Skeletal muscle cell (primary cell): ENCODE results near the gene TTC34.
"Not testable (repeated sequence)": the region's sequence is repeated elsewhere in the genome, so short reads cannot be mapped to it uniquely, and the experiment has no call there.

Experiments
- DNase-seq: peaks from one replicate; pipeline ENCODE4 v3.0.0-alpha.2; 2010; ENCODE audit warnings: low read depth
- H3K4me3 ChIP-seq: 2 replicates; pipeline ENCODE4 v1.5.1; 2011; ENCODE audit warnings: low read depth, mild to moderate bottlenecking, control low read depth, low read length, moderate library complexity

Gene TTC34

GRCh38 chr1:2801046-2801445, 447 bp downstream of the TTC34 start:
- no peak overlapping the region for H3K4me3 ChIP-seq
- DNase-seq: no peak

GRCh38 chr1:2800664-2801045, 838 bp downstream of the TTC34 start:
- no peak overlapping the region for H3K4me3 ChIP-seq
- DNase-seq: no peak

GRCh38 chr1:2799811-2800663, 1.5 kb downstream of the TTC34 start:
- no peak for DNase-seq
- no peak overlapping the region for H3K4me3 ChIP-seq

- DNase-seq, H3K4me3 ChIP-seq: not testable (repeated sequence)
Observed at GRCh38 chr1:2798958-2799357, 2.5 kb downstream of the TTC34 start.

GRCh38 chr1:2797741-2798016, 3.8 kb downstream of the TTC34 start:
- DNase-seq: no peak
- no peak overlapping the region for H3K4me3 ChIP-seq

GRCh38 chr1:2796890-2797740, 4.4 kb downstream of the TTC34 start:
- H3K4me3 ChIP-seq: no peak overlapping the region
- DNase-seq: no peak

- DNase-seq: no peak
- no peak overlapping the region for H3K4me3 ChIP-seq
Observed at GRCh38 chr1:2795926-2796325, 5.6 kb downstream of the TTC34 start.

- H3K4me3 ChIP-seq: no peak overlapping the region
Observed at GRCh38 chr1:2791027-2791760, 10.3 kb downstream of the TTC34 start.

GRCh38 chr1:2789986-2790581, 11.4 kb downstream of the TTC34 start:
- no peak overlapping the region for H3K4me3 ChIP-seq
- no peak for DNase-seq

More at GRCh38 chr1:2791027-2791760, 10.3 kb downstream of the TTC34 start:
- no peak for DNase-seq

GRCh38 chr1:2789164-2789985, 12.1 kb downstream of the TTC34 start:
- H3K4me3 ChIP-seq: no peak overlapping the region
- no peak for DNase-seq

- H3K4me3 ChIP-seq: no peak overlapping the region
Observed at GRCh38 chr1:2788506-2789163, 12.9 kb downstream of the TTC34 start.

GRCh38 chr1:2787163-2787911, 14.2 kb downstream of the TTC34 start:
- no peak overlapping the region for H3K4me3 ChIP-seq
- no peak for DNase-seq

More at GRCh38 chr1:2788506-2789163, 12.9 kb downstream of the TTC34 start:
- DNase-seq: no peak

- DNase-seq: no peak
- H3K4me3 ChIP-seq: no peak overlapping the region
Observed at GRCh38 chr1:2786329-2787162, 14.9 kb downstream of the TTC34 start.

- no peak overlapping the region for H3K4me3 ChIP-seq
- DNase-seq: no peak
Observed at GRCh38 chr1:2785631-2786328, 15.7 kb downstream of the TTC34 start.

GRCh38 chr1:2784854-2785630, 16.5 kb downstream of the TTC34 start:
- no peak overlapping the region for H3K4me3 ChIP-seq

More at GRCh38 chr1:2784854-2785630, 16.5 kb downstream of the TTC34 start:
- no peak for DNase-seq
